ENCODE measurements around the gene ADAM15.

ADAM15 gene

DNA sequence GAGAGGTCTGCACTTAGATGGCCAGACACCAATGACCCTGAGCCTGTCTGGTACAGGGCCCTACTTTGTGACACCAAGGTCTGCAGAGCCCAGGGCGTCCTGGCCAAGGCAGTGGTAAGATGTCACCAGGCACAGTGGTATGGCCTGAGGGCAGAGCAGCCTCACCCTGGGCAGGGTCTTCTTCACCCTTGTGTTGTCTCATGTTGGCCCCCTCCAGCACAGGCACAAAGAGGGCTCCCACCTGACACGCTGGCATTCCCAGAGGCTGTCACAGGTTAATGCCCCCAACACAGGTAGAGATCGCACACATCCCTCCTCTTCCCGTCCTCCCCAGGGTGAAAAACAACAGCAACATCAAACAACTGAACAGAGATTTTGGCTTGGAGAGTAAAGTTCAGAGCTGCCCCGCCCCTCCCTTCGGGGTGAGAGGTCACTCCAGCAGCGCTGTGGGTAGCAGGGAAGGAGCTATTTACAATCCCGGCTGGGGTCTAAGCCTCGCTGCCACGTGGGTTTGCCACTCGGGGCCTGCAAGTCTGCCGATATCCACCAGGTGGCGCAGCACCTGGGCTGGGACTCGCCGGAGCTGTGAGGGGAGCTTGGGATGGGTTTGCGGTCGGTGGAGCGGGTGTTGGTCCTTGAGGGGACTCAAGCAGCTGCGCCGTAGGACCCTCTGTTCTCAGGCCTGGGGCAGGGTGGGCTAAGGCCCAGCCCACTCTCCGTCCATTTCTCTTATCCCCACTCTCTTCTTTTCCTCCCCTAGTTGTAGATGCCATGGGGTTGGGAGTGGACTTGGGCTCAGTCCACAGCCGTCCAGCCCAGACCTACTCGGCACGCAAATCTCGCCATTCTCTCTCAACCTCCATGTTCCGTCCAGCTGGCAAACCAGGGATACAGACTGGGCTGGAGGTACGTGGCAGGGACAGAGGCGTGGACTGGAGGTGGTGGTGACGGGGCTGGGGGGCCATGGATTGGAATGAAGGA lies 40.2 kb downstream of the ADAM15 start:
- peak; percentile 77 for DNase-seq (ENCODE audit: low read depth)
- H3K4me3 ChIP-seq (ENCODE audit: low read depth, low read length) = no peak overlapping the region
- TF ChIP-seq POLR2A (IDR thresholded peaks at IDR 0.05; ENCODE audit: extremely low read depth, insufficient read length) (no peak), MYC (IDR thresholded peaks at IDR 0.05; ENCODE audit: low read depth, low read length) (peak; percentile 93)
- TF ChIP-seq, protein P1, sequence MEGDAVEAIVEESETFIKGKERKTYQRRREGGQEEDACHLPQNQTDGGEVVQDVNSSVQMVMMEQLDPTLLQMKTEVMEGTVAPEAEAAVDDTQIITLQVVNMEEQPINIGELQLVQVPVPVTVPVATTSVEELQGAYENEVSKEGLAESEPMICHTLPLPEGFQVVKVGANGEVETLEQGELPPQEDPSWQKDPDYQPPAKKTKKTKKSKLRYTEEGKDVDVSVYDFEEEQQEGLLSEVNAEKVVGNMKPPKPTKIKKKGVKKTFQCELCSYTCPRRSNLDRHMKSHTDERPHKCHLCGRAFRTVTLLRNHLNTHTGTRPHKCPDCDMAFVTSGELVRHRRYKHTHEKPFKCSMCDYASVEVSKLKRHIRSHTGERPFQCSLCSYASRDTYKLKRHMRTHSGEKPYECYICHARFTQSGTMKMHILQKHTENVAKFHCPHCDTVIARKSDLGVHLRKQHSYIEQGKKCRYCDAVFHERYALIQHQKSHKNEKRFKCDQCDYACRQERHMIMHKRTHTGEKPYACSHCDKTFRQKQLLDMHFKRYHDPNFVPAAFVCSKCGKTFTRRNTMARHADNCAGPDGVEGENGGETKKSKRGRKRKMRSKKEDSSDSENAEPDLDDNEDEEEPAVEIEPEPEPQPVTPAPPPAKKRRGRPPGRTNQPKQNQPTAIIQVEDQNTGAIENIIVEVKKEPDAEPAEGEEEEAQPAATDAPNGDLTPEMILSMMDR (IDR thresholded peaks at IDR 0.05; ENCODE audit: low read depth, low read length) = peak; percentile 92
- TF ChIP-seq, protein P2, sequence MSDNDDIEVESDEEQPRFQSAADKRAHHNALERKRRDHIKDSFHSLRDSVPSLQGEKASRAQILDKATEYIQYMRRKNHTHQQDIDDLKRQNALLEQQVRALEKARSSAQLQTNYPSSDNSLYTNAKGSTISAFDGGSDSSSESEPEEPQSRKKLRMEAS (IDR thresholded peaks at IDR 0.05; ENCODE audit: low read depth, low read length) = peak; percentile 96

DNA sequence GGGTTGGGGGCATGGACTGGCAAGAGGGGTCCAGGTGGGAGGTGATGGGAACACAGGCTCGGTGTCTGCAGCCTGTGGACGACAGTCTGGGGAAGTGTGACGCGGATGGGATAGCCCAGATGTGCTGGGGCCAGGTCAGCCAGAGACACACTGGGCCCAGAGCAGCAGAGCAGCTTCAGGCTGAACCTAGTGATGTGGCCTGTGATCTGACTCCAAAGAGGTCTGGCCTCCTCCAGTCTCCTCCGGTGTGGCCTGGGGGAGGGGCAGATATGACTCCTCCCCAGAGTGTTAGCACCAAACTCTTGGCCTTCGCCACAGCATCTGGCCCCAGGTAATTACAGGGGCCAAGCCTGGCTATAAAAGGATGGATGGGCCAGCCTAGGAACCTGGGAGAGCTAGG lies 41.0 kb downstream of the ADAM15 start:
- TF ChIP-seq MYC (IDR thresholded peaks at IDR 0.05; ENCODE audit: low read depth, low read length) = no peak
- TF ChIP-seq, protein P2 (IDR thresholded peaks at IDR 0.05; ENCODE audit: low read depth, low read length) = no peak
- TF ChIP-seq POLR2A (IDR thresholded peaks at IDR 0.05; ENCODE audit: extremely low read depth, insufficient read length) = no peak
- TF ChIP-seq, protein P1 (IDR thresholded peaks at IDR 0.05; ENCODE audit: low read depth, low read length) = no peak
- DNase-seq (ENCODE audit: low read depth) = no peak
- H3K4me3 ChIP-seq (ENCODE audit: low read depth, low read length) = no peak overlapping the region

DNA sequence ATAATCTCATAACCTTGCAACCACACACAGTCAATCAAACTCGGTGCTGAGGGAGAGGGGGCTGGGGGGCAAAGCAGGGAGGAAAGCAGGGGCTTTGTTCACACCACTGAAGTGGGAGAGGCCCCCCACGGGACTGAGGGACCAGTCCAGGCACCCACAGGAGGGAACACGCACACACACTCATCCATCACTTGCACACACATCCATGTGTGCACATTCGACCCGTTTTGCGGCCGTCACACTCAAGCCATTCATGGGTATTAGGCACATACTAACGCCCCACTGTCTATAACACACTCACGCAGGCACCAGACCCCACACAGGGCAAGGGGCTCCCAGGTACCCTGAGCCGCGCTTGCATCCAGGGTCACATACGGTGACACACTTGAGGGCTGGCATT lies 41.5 kb downstream of the ADAM15 start:
- TF ChIP-seq, protein P1 (IDR thresholded peaks at IDR 0.05; ENCODE audit: low read depth, low read length) = no peak
- TF ChIP-seq POLR2A (IDR thresholded peaks at IDR 0.05; ENCODE audit: extremely low read depth, insufficient read length) (no peak), MYC (IDR thresholded peaks at IDR 0.05; ENCODE audit: low read depth, low read length) (no peak)
- TF ChIP-seq, protein P2 (IDR thresholded peaks at IDR 0.05; ENCODE audit: low read depth, low read length) = no peak
- no peak overlapping the region for H3K4me3 ChIP-seq (ENCODE audit: low read depth, low read length)
- no peak for DNase-seq (ENCODE audit: low read depth)

DNA sequence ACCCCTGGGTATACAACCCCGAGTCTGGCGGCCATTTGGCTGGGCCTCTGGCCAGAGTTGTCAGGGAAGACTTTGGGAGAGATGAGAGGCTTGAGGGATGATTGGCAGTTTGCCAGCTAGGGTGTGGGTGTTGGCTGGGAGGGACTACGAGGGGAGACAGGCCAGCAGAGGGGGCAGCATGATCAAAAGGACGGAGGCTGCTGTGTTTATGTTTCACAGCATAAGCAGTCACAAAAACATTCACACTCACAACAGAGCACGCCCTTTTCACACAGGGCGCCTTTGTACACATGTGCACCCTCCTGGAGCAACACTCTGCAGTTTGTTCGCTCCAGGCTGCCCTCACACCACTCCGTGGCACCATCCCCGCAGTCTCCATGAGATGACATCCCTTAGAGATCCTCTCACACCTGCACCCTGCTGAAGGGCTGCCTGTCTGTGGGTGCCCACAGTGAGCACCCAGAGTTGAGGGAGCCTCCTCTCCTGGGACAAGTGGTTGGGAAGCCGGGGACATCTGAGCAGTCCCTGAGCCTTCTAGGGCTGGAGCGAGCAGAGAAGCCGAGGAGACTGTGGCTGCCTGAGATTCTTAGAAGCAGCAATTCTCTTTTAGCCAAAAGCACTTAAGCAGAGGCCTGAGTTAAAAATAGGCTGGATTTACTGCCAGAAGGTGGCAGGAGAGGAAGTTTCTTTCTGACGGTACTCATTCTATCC lies 43.0 kb downstream of the ADAM15 start:
- no peak overlapping the region for H3K4me3 ChIP-seq (ENCODE audit: low read depth, low read length)
- TF ChIP-seq, protein P1 (IDR thresholded peaks at IDR 0.05; ENCODE audit: low read depth, low read length) = peak; percentile 47
- TF ChIP-seq POLR2A (IDR thresholded peaks at IDR 0.05; ENCODE audit: extremely low read depth, insufficient read length) (no peak), MYC (IDR thresholded peaks at IDR 0.05; ENCODE audit: low read depth, low read length) (no peak)
- TF ChIP-seq, protein P2 (IDR thresholded peaks at IDR 0.05; ENCODE audit: low read depth, low read length) = no peak
- DNase-seq (ENCODE audit: low read depth) = peak; percentile 54

DNA sequence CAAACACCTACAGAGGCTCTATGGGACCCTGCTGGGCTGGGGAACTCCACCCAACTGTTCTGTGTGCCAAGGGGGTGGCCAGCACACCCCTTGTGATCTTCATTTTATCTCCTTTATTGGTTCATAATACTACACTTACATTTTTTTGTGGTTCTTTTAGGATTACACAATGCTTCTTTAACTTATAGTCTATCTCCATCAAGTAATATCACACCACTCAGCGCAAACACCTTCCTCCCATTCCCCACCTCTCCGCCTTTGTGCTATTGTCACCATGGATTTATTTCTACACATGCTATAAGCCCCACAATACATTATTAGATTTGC lies 43.5 kb downstream of the ADAM15 start:
- DNase-seq (ENCODE audit: low read depth) = no peak
- TF ChIP-seq, protein P2 (IDR thresholded peaks at IDR 0.05; ENCODE audit: low read depth, low read length) = no peak
- TF ChIP-seq, protein P1 (IDR thresholded peaks at IDR 0.05; ENCODE audit: low read depth, low read length) = no peak
- TF ChIP-seq MYC (IDR thresholded peaks at IDR 0.05; ENCODE audit: low read depth, low read length) (no peak), POLR2A (IDR thresholded peaks at IDR 0.05; ENCODE audit: extremely low read depth, insufficient read length) (no peak)
- no peak overlapping the region for H3K4me3 ChIP-seq (ENCODE audit: low read depth, low read length)
